ENCODE measurements around the gene ANKMY1.

Gene ANKMY1

DNA sequence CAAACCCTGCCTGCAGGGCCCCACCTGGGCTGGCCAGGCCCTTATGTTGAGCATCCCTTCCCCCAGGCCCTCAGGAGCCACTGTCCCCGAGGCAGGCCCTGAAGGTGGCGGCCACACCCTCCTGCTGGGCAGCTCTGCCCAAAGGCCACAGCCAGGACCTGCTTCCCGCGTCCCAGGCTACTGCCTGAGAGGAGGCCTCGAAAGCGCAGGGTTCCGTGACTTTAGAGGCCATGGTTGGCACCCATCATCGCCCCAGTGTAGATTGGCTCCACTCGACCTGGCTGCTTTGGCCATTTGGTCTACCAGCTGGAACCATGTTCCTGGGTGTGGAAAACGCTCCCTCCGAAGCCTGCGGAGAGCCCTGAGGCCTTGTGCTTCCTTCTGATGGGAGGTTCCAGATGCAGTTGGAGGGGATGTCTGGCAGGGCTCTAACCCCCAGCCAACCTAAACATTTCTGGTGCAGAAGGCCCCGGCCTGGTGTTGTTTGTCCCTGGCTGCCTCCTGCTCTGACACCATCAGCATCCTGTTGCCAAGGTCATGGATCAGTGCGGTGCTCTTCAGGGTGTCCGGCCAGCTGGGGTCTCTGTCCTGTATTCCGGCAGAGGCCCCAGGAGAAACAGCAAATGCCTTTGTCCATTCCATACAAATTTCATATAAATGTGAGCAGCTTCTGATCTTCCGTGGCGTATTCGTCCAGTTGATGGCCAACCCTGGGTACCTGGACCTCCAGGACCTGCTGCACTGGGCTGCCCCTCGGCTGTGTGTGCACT lies 43.5 kb upstream of the ANKMY1 start:
- no peaks in the 10 kb centered on the region for H3K36me3 ChIP-seq (ENCODE audit: control insufficient read depth, insufficient read depth, low read length)
- no peaks in the 10 kb centered on the region for H3K9me3 ChIP-seq (ENCODE audit: control insufficient read depth, low read length)

GRCh38 chr2:240600451-240600961 lies 42.7 kb upstream of the ANKMY1 start:
- H3K27me3 ChIP-seq (ENCODE audit: control insufficient read depth, insufficient read depth, low read length) = no peaks in the 10 kb centered on the region
- H2AFZ ChIP-seq = no peak overlapping the region
- no peaks in the 10 kb centered on the region for H3K9me3 ChIP-seq (ENCODE audit: control insufficient read depth, low read length)
- H3K4me2 ChIP-seq (ENCODE audit: low read length) = no peak overlapping the region
- TF ChIP-seq, protein P1, sequence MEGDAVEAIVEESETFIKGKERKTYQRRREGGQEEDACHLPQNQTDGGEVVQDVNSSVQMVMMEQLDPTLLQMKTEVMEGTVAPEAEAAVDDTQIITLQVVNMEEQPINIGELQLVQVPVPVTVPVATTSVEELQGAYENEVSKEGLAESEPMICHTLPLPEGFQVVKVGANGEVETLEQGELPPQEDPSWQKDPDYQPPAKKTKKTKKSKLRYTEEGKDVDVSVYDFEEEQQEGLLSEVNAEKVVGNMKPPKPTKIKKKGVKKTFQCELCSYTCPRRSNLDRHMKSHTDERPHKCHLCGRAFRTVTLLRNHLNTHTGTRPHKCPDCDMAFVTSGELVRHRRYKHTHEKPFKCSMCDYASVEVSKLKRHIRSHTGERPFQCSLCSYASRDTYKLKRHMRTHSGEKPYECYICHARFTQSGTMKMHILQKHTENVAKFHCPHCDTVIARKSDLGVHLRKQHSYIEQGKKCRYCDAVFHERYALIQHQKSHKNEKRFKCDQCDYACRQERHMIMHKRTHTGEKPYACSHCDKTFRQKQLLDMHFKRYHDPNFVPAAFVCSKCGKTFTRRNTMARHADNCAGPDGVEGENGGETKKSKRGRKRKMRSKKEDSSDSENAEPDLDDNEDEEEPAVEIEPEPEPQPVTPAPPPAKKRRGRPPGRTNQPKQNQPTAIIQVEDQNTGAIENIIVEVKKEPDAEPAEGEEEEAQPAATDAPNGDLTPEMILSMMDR (IDR thresholded peaks at IDR 0.05) = no peak
- no peaks in the 10 kb centered on the region for H3K36me3 ChIP-seq (ENCODE audit: control insufficient read depth, insufficient read depth, low read length)
- no peak overlapping the region for H3K9ac ChIP-seq
- no peaks in the 10 kb centered on the region for H3K79me2 ChIP-seq
- peaks cover 9% of the 10 kb centered on the region for H3K4me1 ChIP-seq
- no peak overlapping the region for H3K4me3 ChIP-seq (ENCODE audit: low read depth, low read length)
- H3K27ac ChIP-seq = no peak overlapping the region

More for the DNA sequence above, 43.5 kb upstream of the ANKMY1 start:
- H3K4me3 ChIP-seq (ENCODE audit: low read depth, low read length) = no peak overlapping the region
- H3K9ac ChIP-seq = no peak overlapping the region
- no peak overlapping the region for H3K27ac ChIP-seq
- peaks cover 9% of the 10 kb centered on the region for H3K4me1 ChIP-seq
- H3K4me2 ChIP-seq (ENCODE audit: low read length) = no peak overlapping the region
- H3K27me3 ChIP-seq (ENCODE audit: control insufficient read depth, insufficient read depth, low read length) = no peaks in the 10 kb centered on the region
- TF ChIP-seq, protein P1 (IDR thresholded peaks at IDR 0.05) = no peak
- no peaks in the 10 kb centered on the region for H3K79me2 ChIP-seq
- no peak overlapping the region for H2AFZ ChIP-seq

GRCh38 chr2:240599141-240599583 lies 41.4 kb upstream of the ANKMY1 start:
- H3K4me3 ChIP-seq (ENCODE audit: low read depth, low read length) = no peak overlapping the region
- no peak overlapping the region for H3K27ac ChIP-seq
- no peak overlapping the region for H2AFZ ChIP-seq
- H3K9ac ChIP-seq = no peak overlapping the region
- no peaks in the 10 kb centered on the region for H3K79me2 ChIP-seq
- H3K36me3 ChIP-seq (ENCODE audit: control insufficient read depth, insufficient read depth, low read length) = no peaks in the 10 kb centered on the region
- peaks cover 2% of the 10 kb centered on the region for H3K4me1 ChIP-seq
- H3K27me3 ChIP-seq (ENCODE audit: control insufficient read depth, insufficient read depth, low read length) = no peaks in the 10 kb centered on the region
- TF ChIP-seq, protein P1 (IDR thresholded peaks at IDR 0.05) = no peak
- no peaks in the 10 kb centered on the region for H3K9me3 ChIP-seq (ENCODE audit: control insufficient read depth, low read length)
- no peak overlapping the region for H3K4me2 ChIP-seq (ENCODE audit: low read length)

- no peaks in the 10 kb centered on the region for H3K36me3 ChIP-seq (ENCODE audit: control insufficient read depth, insufficient read depth, low read length)
Measured at GRCh38 chr2:240598311-240598911, 40.6 kb upstream of the ANKMY1 start.

More at GRCh38 chr2:240598311-240598911, 40.6 kb upstream of the ANKMY1 start:
- H3K79me2 ChIP-seq = no peaks in the 10 kb centered on the region
- H3K9me3 ChIP-seq (ENCODE audit: control insufficient read depth, low read length) = no peaks in the 10 kb centered on the region
- H2AFZ ChIP-seq = no peak overlapping the region
- no peaks in the 10 kb centered on the region for H3K27me3 ChIP-seq (ENCODE audit: control insufficient read depth, insufficient read depth, low read length)
- TF ChIP-seq, protein P1 (IDR thresholded peaks at IDR 0.05) = no peak
- H3K4me3 ChIP-seq (ENCODE audit: low read depth, low read length) = no peak overlapping the region
- no peaks in the 10 kb centered on the region for H3K4me1 ChIP-seq
- no peak overlapping the region for H3K4me2 ChIP-seq (ENCODE audit: low read length)
- no peak overlapping the region for H3K9ac ChIP-seq
- no peak overlapping the region for H3K27ac ChIP-seq

All from parathyroid adenoma (tissue), 2 donors.